Measurements from ENCODE around the gene OR10R2. TPM values are rescaled to one million over a fixed set of nuclear protein-coding genes. Genes with fewer than 3 reads are reported as not detected.

OR10R2 gene
- total RNA-seq, 2 donors from 2014 or later, result not detected

DNA sequence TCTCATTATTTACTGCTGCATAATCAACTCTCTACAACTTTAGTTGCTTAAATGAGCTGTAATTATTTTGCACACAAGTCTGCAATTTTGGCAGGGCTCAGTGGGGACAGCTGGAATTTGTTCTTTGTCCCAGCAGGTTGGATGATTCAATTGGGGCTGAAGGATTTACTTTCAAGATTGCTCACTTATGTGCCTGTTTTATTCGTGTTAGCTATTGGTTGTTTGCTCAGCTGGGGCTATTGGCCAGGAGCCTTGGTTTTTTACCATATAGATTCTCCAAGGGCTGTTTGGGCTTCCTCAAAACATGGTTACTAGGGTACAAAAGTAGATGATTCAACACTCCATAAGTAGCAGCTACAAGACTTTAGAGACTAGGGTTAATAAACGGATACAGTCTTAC lies 13.4 kb downstream of the OR10R2 start:
- H3K36me3 ChIP-seq (replicated peaks in 1 of 2; ENCODE audit: insufficient read depth in 1 of 2, low read depth in 2 of 2), result no peaks in the 10 kb centered on the region
- WGBS, 2 donors, result 32 to 35% methylated on average over 2 of the region's 2 CpGs
- no peak overlapping the region for H3K27ac ChIP-seq
- ATAC-seq (no peak), DNase-seq (no peak)
- H3K9me3 ChIP-seq, result no peaks in the 10 kb centered on the region
- intact Hi-C loops (cut with DNase I), result no loop called here
- no peaks in the 10 kb centered on the region for H3K27me3 ChIP-seq
- H3K4me1 ChIP-seq, result no peaks in the 10 kb centered on the region
- no peak overlapping the region for H3K4me3 ChIP-seq
- TF ChIP-seq POLR2A (IDR thresholded peaks at IDR 0.05), result no peak

DNA sequence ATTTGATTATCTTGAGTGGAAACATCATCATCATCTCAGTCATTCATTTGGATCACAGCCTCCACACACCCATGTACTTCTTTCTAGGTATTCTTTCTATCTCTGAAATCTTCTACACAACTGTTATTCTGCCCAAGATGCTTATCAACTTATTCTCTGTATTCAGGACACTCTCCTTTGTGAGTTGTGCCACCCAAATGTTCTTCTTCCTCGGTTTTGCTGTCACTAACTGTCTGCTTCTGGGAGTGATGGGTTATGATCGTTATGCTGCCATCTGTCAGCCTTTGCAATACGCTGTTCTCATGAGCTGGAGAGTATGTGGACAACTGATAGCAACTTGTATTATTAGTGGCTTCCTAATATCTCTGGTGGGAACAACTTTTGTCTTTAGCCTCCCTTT lies 19.3 kb downstream of the OR10R2 start:
- Histone ChIP-seq H3K36me3 (replicated peaks in 1 of 2; ENCODE audit: insufficient read depth in 1 of 2, low read depth in 2 of 2) (no peaks in the 10 kb centered on the region), H3K27me3 (no peaks in the 10 kb centered on the region), H3K27ac (no peak overlapping the region), H3K9me3 (no peaks in the 10 kb centered on the region), H3K4me3 (no peak overlapping the region), H3K4me1 (no peaks in the 10 kb centered on the region)
- ATAC-seq (no peak), DNase-seq (no peak)
- 57 to 64% methylated on average over 3 of the region's 3 CpGs for WGBS, 2 donors
- no peak for TF ChIP-seq POLR2A (IDR thresholded peaks at IDR 0.05)
- TF ChIP-seq, protein P1, sequence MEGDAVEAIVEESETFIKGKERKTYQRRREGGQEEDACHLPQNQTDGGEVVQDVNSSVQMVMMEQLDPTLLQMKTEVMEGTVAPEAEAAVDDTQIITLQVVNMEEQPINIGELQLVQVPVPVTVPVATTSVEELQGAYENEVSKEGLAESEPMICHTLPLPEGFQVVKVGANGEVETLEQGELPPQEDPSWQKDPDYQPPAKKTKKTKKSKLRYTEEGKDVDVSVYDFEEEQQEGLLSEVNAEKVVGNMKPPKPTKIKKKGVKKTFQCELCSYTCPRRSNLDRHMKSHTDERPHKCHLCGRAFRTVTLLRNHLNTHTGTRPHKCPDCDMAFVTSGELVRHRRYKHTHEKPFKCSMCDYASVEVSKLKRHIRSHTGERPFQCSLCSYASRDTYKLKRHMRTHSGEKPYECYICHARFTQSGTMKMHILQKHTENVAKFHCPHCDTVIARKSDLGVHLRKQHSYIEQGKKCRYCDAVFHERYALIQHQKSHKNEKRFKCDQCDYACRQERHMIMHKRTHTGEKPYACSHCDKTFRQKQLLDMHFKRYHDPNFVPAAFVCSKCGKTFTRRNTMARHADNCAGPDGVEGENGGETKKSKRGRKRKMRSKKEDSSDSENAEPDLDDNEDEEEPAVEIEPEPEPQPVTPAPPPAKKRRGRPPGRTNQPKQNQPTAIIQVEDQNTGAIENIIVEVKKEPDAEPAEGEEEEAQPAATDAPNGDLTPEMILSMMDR (IDR thresholded peaks at IDR 0.05), result no peak
- intact Hi-C loops (cut with DNase I), result no loop called here

DNA sequence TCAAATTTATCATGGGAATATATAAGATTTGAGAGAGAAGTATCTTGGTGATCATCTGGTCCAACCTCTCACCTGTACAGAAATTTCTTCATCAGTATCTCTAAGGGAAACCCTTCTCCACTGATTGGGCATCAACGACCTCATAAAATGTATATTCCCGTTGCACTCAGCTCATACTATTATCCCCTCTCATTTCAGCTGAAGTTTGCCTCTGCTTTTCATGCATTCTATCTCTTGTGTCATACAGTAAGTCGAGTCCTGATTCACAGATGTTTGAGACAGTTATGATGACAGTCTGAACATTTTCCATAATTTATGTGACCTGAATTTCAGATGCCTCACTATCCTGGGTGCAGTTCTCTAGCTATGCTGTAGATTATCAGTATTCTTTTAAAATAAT lies 21.0 kb downstream of the OR10R2 start:
- Histone ChIP-seq H3K27me3 (no peaks in the 10 kb centered on the region), H3K4me1 (no peaks in the 10 kb centered on the region), H3K4me3 (no peak overlapping the region), H3K27ac (no peak overlapping the region), H3K9me3 (no peaks in the 10 kb centered on the region), H3K36me3 (replicated peaks in 1 of 2; ENCODE audit: insufficient read depth in 1 of 2, low read depth in 2 of 2) (no peaks in the 10 kb centered on the region)
- WGBS, 2 donors, result 38 to 48% methylated on average over 3 of the region's 3 CpGs
- DNase-seq, result no peak
- TF ChIP-seq, protein P1 (IDR thresholded peaks at IDR 0.05), result no peak
- no peak for TF ChIP-seq POLR2A (IDR thresholded peaks at IDR 0.05)
- intact Hi-C loops (cut with DNase I), result no loop called here
- no peak for ATAC-seq

DNA sequence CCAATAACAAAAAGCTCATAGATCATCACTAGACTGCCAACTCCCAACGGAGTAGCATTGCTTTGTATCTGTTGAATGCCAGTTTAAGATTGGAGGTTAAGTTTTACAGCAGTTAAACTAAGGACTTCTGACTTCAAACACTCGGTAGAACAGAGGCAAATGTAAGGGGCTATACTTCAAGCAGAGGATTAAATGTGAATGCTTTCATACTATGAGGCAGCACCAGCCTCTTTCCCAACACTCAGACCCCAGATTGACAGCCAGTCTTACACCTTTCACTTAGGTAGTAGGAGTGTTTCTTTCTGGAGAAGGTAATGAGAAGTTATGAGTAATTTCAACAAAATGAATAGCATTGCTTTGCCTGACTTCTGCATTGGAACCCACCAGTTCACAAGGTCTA lies 22.8 kb downstream of the OR10R2 start:
- WGBS, 2 donors, result 35 to 40% methylated on average over 2 of the region's 2 CpGs
- TF ChIP-seq POLR2A (IDR thresholded peaks at IDR 0.05), result no peak
- TF ChIP-seq, protein P1 (IDR thresholded peaks at IDR 0.05), result no peak
- DNase-seq (no peak), ATAC-seq (no peak)
- no peaks in the 10 kb centered on the region for H3K36me3 ChIP-seq (replicated peaks in 1 of 2; ENCODE audit: insufficient read depth in 1 of 2, low read depth in 2 of 2)
- no peak overlapping the region for H3K4me3 ChIP-seq
- no peaks in the 10 kb centered on the region for H3K27me3 ChIP-seq
- intact Hi-C loops (cut with DNase I), result no loop called here
- H3K9me3 ChIP-seq, result no peaks in the 10 kb centered on the region
- no peaks in the 10 kb centered on the region for H3K4me1 ChIP-seq
- H3K27ac ChIP-seq, result no peak overlapping the region

DNA sequence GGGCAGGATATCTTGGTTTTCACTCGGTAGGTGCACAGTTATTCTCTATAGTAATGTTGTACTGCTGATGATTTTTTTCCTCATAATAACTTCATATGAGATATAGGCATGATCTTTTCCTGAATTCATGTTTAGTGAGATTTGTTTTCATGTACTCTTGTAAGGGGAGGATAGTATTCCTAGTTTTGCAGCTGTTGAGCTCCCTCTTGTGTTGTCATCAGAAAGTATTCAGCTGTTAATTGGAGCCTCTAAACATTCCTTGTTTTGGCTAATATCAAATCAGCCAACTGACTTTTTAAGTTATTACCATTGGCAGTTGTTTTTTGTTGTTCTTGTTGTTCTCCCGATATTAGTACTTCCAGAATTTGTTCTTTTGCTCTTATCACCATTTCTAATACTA lies 24.4 kb downstream of the OR10R2 start:
- Histone ChIP-seq H3K36me3 (replicated peaks in 1 of 2; ENCODE audit: insufficient read depth in 1 of 2, low read depth in 2 of 2) (no peaks in the 10 kb centered on the region), H3K27ac (no peak overlapping the region), H3K4me3 (no peak overlapping the region), H3K4me1 (no peaks in the 10 kb centered on the region), H3K9me3 (no peaks in the 10 kb centered on the region), H3K27me3 (no peaks in the 10 kb centered on the region)
- intact Hi-C loops (cut with DNase I), result no loop called here
- ATAC-seq (no peak), DNase-seq (no peak)
- no peak for TF ChIP-seq POLR2A (IDR thresholded peaks at IDR 0.05)
- TF ChIP-seq, protein P1 (IDR thresholded peaks at IDR 0.05), result no peak
- 19 to 20% methylated on average over 2 of the region's 2 CpGs for whole genome bisulfite sequencing, 2 donors
